KOPT-K1 (cell line): Measurements from ENCODE around the gene FLRT1.
"Not testable (repeated sequence)": the region's sequence is repeated elsewhere in the genome, so short reads cannot be mapped to it uniquely, and the experiment has no call there.

ENCODE experiments used
- H3K27ac ChIP-seq: fragments of 200-600 bp; sonication (generic); 2 replicates; pipeline ENCODE4 v1.5.1; 2016; ENCODE audit warnings: antibody characterized with exemption, mild to moderate bottlenecking, low read depth, low read length; ENCODE audit not compliant: poor library complexity, severe bottlenecking
- H3K36me3 ChIP-seq: fragments of 200-600 bp; sonication (generic); 2 replicates; pipeline ENCODE4 v1.5.1; 2017; ENCODE audit warnings: antibody characterized with exemption, mild to moderate bottlenecking, low read length, moderate library complexity; ENCODE audit not compliant: insufficient read depth
- H3K9me3 ChIP-seq: fragments of 200-600 bp; sonication (generic); 2 replicates; pipeline ENCODE4 v1.5.1; 2017; ENCODE audit warnings: antibody characterized with exemption, low read length, mild to moderate bottlenecking; ENCODE audit not compliant: insufficient read depth, poor library complexity, severe bottlenecking

Gene FLRT1

DNA sequence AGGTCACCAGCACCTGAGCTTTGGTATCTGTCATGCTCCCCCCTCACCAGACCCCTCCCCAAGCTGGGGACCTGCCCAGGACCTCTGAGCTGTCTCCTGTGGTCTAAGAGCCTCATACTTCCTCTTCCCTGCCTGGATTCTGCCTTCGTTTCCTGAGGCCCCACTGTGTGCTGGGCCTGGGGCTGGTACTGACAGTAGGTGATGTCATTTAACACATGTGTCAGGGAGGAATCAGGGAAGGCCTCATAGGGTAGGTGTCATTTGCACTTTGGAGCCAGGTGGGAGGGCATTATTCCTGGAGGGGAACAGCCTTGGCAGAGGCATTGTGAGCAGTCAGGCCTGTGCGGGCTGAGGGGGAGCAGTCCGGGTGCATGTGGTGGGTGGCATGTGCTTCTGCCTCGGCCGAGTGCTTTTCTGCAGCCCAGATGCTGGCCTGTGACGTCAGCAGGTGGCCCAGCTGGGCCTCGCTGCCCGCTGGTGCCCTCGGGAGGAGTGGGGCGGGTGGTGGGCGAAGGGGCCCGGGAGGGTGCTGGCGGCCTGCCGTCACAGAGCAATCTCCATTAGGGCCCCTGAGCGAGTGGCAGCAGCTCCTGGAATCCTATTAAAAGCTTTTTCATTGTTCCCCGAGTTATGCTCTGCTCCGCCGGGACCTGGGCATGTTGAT, 9.1 kb downstream of the FLRT1 start:
- Histone ChIP-seq H3K36me3 (no peaks in the 10 kb centered on the region), H3K9me3 (no peaks in the 10 kb centered on the region), H3K27ac (no peak overlapping the region)

DNA sequence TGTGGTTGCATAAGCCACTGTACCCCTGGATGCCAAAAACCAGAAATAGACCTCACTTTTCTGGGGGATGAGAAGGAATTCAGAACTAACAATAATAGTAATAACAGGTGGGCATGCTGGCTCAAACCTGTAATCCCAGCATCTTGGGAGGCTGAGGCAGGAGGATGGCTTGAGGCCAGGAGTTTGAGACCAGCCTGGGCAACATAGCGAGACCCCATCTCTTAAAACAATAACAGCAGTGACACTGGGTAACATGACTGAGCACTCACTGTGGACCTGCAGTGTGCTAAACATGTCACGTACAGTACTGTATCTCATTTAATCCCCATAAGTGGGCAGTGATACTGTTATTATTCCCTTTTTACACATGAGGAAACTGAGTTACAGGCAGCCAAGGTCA, 10.0 kb downstream of the FLRT1 start:
- no peak overlapping the region for H3K27ac ChIP-seq
- H3K9me3 ChIP-seq: no peaks in the 10 kb centered on the region
- no peaks in the 10 kb centered on the region for H3K36me3 ChIP-seq

DNA sequence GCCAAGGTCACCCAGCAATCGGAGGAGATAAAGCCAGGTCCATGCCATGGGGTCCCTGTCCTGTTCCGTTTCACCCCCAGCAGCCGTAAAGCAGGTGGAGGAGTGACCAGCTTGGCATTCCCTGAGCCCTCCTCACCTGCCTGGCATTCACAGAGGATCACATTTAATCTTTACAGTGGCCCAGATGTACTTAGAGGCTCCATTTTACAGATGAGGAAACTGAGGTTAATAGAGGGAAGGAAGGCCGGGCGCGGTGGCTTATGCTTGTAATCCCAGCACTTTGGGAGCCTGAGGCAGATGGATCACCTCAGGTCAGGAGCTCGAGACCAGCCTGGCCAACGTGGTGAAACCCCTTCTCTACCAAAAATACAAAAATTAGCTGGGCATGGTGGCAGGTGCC, 11.6 kb downstream of the FLRT1 start:
- not testable (repeated sequence) for H3K36me3 ChIP-seq, H3K27ac ChIP-seq, H3K9me3 ChIP-seq

DNA sequence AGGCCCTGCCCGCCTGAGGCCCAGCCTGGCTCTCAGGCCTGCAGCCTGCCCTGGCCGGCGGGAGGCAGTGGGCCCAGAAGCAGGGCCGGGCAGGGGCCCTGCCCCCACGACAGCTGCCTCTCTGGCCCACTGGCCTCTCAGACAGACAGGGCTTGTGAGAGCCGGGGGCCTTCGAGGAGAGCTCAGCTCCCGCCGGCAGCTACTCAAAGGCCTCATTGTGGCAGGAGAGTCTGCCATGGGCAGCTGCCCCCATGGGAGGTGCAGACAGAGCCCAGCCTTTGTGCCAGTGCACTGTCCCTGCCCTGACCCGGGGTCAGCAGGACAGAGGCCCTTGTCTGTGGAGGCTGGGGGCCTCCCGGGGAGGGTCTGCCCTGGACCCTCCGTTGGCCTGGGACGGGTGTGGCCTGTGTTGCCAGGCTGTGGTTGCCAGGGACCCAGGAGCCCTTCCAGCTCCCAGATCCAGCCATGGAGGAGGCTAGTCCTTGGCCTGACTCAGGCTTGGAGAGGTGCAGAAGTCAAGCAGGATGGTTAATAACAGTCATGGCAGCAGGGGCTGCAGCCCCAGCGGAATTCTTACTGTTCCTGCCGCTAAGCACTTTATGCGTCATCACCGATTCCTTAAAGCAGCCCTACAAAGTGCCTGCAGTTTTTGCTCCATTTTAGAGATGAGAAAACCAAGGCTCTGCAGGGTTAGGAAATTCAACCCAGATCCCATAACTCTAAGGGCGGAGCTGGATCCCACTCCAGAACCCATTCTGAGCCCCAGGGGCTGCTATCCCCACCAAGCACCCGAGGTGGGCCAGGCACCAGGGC, 12.5 kb downstream of the FLRT1 start:
- Histone ChIP-seq H3K27ac (no peak overlapping the region), H3K9me3 (no peaks in the 10 kb centered on the region), H3K36me3 (no peaks in the 10 kb centered on the region)

DNA sequence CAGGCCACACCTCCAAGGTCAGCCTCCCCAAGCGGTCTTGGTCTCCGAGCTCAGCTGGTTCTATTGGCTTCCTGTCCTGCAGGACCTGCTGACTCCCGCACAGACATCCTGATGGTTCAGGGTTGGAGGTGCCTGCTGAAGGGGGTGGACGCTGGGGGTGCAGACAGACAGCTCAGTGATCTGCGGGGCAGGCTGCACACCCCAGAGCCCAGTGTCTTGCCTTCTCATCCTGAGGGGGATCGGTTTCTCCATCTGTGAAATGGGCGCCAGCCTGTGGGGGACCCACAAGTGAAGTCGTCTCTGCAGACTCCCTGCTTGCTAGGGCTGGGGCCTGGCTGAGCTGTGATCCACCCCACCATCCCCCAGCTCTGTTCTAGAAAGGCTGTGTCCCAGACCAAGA, 13.8 kb downstream of the FLRT1 start:
- no peaks in the 10 kb centered on the region for H3K36me3 ChIP-seq

DNA sequence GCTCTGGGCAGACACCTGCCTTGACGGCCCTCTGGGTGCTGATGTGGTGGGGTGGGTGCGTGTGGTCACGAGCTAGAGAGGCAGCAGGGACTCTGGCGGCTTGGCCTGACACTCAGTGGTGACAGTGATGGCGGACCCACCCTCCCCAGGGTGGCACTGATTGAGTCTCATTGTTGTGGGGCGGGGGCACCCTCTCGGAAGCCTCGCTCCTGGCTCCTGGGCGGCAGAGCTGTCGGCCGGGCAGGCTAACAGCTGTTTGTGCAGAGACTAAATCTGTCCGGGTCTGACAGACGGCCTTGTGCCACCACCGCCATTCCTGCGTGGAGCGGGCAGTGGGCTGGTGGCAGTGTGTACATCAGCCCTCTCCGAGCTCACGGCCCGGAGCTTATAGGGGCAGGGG, 15.6 kb downstream of the FLRT1 start:
- no peaks in the 10 kb centered on the region for H3K9me3 ChIP-seq

More for the DNA sequence above, 13.8 kb downstream of the FLRT1 start:
- Histone ChIP-seq H3K9me3 (no peaks in the 10 kb centered on the region), H3K27ac (no peak overlapping the region)

DNA sequence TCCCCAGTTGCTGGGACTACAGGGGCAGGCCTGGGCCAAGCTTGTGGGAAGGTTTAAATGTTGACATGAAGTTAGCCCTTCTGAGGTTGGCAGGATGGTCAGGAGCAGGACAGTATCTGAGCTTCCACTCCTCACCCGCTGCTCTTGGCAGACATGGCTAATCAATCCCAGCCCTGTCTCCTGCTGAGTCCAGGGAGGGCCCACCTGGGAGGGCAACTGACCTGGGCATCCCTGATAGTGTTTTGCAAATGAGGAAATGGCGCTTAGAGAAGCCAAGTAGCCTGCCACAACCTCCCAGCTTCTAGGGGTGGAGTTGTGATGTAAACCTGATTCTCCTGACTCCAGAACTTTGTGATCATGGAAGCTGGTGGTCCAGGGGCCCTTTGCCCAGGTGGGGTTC, 16.7 kb downstream of the FLRT1 start:
- no peaks in the 10 kb centered on the region for H3K9me3 ChIP-seq
- H3K36me3 ChIP-seq: no peaks in the 10 kb centered on the region
- no peak overlapping the region for H3K27ac ChIP-seq

More for the DNA sequence above, 15.6 kb downstream of the FLRT1 start:
- no peak overlapping the region for H3K27ac ChIP-seq
- H3K36me3 ChIP-seq: no peaks in the 10 kb centered on the region

DNA sequence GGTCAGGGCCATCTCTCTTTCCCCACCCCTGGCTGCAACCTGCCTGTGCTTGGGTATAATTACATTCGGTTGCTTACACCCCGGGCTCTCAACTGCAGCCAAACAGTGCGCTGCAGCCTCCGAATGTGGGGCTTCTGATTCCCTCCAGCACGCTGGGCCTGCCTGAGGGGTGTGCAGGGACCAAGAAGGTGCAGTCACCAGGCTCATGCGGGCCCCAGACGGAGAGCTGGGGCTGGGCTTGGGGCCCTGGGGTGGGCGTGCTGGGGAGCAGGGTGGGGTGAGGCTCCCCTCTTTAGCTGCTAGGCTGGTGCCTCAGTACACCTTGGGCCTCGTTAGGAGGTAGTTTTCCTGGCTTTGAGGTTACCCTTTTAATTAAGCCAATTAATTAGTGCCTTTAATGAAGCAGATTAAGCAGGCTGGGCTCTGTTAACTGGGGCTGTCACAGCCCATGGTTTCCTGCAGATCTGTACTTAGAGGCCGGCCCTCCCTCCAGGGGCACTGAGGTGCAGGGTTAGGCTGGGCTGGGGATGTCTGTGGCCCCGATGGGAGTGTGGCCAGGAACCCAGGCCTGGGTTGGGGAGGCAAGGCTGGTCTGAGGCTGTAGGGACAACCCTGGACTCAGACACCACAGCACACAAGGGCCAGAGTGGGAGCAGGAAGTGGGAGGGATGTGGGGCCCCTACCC, 17.3 kb downstream of the FLRT1 start:
- no peak overlapping the region for H3K27ac ChIP-seq
- no peaks in the 10 kb centered on the region for H3K36me3 ChIP-seq
- no peaks in the 10 kb centered on the region for H3K9me3 ChIP-seq

DNA sequence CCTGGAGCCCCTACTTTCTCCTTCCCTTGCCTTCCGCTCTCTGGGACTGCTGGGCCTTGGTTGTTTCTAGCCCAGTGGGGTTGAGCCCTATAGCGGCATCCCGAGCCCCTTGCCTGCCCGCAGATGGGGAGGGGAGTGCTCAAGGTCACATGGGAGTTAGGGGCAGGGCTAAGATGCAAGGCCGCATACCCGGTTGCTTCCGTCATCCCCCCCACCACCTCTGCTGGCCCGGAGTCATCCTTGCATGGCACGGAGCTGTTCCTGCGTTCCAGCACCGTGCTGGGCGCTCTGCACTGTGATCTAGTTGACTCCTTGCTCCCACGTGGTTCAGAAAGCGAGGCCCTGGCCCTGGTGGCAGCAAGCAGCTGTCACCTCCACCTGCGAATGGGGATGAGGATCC, 18.0 kb downstream of the FLRT1 start:
- H3K9me3 ChIP-seq: no peaks in the 10 kb centered on the region
- H3K27ac ChIP-seq: no peak overlapping the region
- H3K36me3 ChIP-seq: no peaks in the 10 kb centered on the region

DNA sequence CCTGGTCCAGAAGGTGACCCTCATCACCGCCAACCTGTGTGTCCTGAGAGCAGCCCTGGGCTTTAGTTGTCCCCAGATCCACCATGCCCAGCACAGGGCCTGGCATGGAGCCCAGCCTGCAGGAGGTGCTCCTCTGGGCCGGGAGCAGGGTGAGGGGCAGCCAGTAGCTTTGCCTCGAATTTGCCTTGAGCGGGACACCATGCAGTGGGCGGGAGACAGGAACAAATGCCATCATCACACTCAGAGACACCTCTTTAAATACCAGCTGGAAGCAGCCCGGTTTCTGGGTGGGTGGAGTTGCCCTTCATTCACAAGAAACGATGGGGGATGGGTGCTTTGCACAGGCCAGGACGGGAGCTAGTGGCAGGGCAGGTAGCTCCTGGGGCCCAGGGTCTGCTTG, 19.3 kb downstream of the FLRT1 start:
- Histone ChIP-seq H3K36me3 (no peaks in the 10 kb centered on the region), H3K9me3 (no peaks in the 10 kb centered on the region), H3K27ac (no peak overlapping the region)

DNA sequence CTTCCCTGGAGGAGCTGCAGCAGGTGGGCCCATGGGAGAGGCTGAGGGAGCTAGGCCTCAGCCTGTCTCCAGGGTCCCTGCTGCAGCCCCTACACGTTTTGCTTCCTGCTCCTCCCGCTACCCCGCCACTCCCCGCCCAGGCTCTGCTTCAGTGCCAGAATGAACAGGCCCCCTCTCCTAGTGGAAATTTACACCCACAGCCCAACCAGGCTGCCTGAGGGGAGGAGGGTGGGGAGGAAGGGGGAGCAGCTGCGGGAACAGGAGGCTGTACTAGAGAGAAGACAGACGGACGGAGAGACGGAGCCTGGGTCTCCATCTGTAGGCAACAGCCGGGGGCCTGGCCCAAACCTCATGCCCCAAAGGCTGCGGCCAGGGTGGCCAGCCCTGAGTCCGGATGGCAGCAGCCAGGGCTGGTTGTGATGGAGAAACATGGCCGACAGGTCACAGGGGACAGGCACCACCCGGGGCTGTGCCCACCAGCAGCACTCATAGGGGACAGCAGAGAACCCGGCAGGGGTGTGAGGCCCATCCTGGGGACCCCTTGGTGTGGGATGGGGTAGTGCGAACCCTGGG, 20.6 kb downstream of the FLRT1 start:
- H3K9me3 ChIP-seq: no peaks in the 10 kb centered on the region
- no peaks in the 10 kb centered on the region for H3K36me3 ChIP-seq
- no peak overlapping the region for H3K27ac ChIP-seq

DNA sequence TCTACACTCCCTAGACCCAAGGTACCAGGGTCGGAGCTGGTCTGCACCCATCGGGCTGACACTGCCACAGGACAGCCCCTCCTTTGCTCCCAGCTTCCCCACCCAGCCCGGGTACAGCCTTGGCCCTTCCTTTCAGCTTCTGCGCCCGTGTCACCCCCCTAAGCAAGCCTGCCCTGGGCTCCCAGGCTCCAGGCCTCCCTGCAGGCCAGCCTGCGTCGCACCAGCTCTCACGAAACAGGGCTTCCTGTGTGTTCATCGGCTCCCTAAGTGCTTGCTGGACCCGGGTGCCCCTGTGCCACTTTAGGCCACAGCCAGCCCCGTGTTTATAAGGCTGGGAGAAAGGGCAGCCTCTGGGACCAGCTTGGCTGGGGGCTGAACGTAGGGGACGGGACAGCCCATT, 21.1 kb downstream of the FLRT1 start:
- no peak overlapping the region for H3K27ac ChIP-seq
- H3K9me3 ChIP-seq: no peaks in the 10 kb centered on the region

DNA sequence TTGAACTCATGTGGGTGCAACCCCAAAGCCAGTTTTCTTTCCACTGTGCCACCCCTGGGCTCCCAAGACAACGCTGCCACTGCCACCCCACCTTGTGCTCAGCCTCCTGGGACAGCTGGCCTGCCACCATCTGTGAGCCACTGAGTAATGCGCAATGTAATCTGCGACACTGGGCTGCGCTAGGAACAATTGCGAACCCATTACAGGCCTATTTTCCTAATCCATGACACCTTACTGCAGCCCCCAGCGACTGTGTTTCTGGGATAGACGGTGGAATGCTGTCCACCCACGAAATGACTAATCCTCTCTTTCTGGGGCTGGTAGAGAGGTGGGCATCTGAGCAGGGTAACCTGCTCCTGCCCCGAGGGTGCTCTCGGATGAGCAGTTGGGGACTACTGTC, 22.2 kb downstream of the FLRT1 start:
- Histone ChIP-seq H3K9me3 (no peaks in the 10 kb centered on the region), H3K27ac (no peak overlapping the region), H3K36me3 (no peaks in the 10 kb centered on the region)

More for the DNA sequence above, 21.1 kb downstream of the FLRT1 start:
- no peaks in the 10 kb centered on the region for H3K36me3 ChIP-seq

DNA sequence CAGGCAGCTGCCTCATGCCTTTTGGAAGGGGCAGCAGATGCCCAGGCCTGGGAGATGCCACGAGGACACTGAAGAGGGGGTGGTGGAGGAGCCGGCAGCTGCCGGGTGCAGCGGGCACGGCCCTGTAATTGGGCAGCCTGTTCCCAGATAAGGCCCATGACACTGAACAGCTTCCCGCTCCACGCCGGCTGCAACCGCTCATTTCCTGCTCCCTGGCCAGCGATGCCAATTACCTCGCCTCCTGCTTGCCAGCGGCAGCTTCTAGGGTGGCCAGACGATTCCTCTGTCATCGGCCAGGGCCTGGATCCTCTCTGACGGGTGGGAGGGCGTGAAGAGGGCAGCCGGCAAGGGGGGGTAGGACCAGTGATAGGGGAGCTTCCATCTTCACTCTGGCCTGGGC, 22.8 kb downstream of the FLRT1 start:
- H3K36me3 ChIP-seq: no peaks in the 10 kb centered on the region
- H3K27ac ChIP-seq: no peak overlapping the region
- H3K9me3 ChIP-seq: no peaks in the 10 kb centered on the region
